ENCODE measurements around the gene ZNF444. TPM values are rescaled to one million over a fixed set of nuclear protein-coding genes. Genes with fewer than 3 reads are reported as not detected.
"Not testable (repeated sequence)": the region's sequence is repeated elsewhere in the genome, so short reads cannot be mapped to it uniquely, and the experiment has no call there.

ZNF444 gene
- total RNA-seq, 1 experiment from 2014 or later: 35.4 TPM

GRCh38 chr19:56175861-56176307 is 34.8 kb downstream of the ZNF444 start, which contains the start of gene GALP:
GALP (plus strand) TSS chr19:56176008; CDS start chr19:56177109, 1,101 bp downstream.
- not testable (repeated sequence) for DNase-seq (ENCODE audit: low read depth)

- not testable (repeated sequence) for DNase-seq (ENCODE audit: low read depth)
Measured at GRCh38 chr19:56176310-56176709, 35.2 kb downstream of the ZNF444 start.

GRCh38 chr19:56176881-56177280 is 35.8 kb downstream of the ZNF444 start:
- DNase-seq (ENCODE audit: low read depth): no peak

- no peak for DNase-seq (ENCODE audit: low read depth)
Measured at GRCh38 chr19:56177564-56178243, 36.6 kb downstream of the ZNF444 start.

- no peak for DNase-seq (ENCODE audit: low read depth)
Measured at GRCh38 chr19:56189785-56190184, 48.7 kb downstream of the ZNF444 start.

- no peak for DNase-seq (ENCODE audit: low read depth)
Measured at GRCh38 chr19:56191115-56191514, 50.0 kb downstream of the ZNF444 start.

- DNase-seq (ENCODE audit: low read depth): no peak
Measured at GRCh38 chr19:56191711-56192110, 50.6 kb downstream of the ZNF444 start.

GRCh38 chr19:56193981-56194640 is 53.0 kb downstream of the ZNF444 start:
- DNase-seq (ENCODE audit: low read depth): no peak

- DNase-seq (ENCODE audit: low read depth): not testable (repeated sequence)
Measured at GRCh38 chr19:56197646-56198045, 56.6 kb downstream of the ZNF444 start, which contains the start of gene ZSCAN5B. ZSCAN5B (minus strand) TSS chr19:56197783; CDS start chr19:56193052, 4,731 bp downstream.

GRCh38 chr19:56199687-56200086 is 58.6 kb downstream of the ZNF444 start:
- no peak for DNase-seq (ENCODE audit: low read depth)

GRCh38 chr19:56201973-56202372 is 60.9 kb downstream of the ZNF444 start, which contains the start of gene ZSCAN5C:
ZSCAN5C (plus strand) TSS chr19:56202273; CDS start chr19:56205914, 3,641 bp downstream.
- DNase-seq (ENCODE audit: low read depth): no peak

GRCh38 chr19:56207581-56207980 is 66.5 kb downstream of the ZNF444 start:
- not testable (repeated sequence) for DNase-seq (ENCODE audit: low read depth)

- DNase-seq (ENCODE audit: low read depth): no peak
Measured at GRCh38 chr19:56209091-56209490, 68.0 kb downstream of the ZNF444 start.

GRCh38 chr19:56210036-56210435 is 68.9 kb downstream of the ZNF444 start:
- not testable (repeated sequence) for DNase-seq (ENCODE audit: low read depth)

Other genes starting within 250 kb of the ZNF444 start
- gene NLRP13, start 209.0 kb upstream of the ZNF444 start, total RNA-seq (2014; rRNA removed): not detected in 2 replicates
- not detected in 2 replicates for gene NLRP8, start 193.5 kb upstream of the ZNF444 start, total RNA-seq (2014; rRNA removed)
- gene NLRP5, start 154.5 kb upstream of the ZNF444 start, total RNA-seq (2014; rRNA removed): not detected in 2 replicates
- 25.8 and 26.9 TPM in 2 replicates for gene ZNF787, start 20.0 kb upstream of the ZNF444 start, total RNA-seq (2014; rRNA removed)
- not detected in 2 replicates for gene GALP, start 34.7 kb downstream of the ZNF444 start, total RNA-seq (2014; rRNA removed)
- not detected in 2 replicates for gene ZSCAN5B, start 56.5 kb downstream of the ZNF444 start, total RNA-seq (2014; rRNA removed)
- gene ZSCAN5C, start 61.0 kb downstream of the ZNF444 start, total RNA-seq (2014; rRNA removed): not detected in 2 replicates
- not detected in 2 replicates for gene EDDM13, start 131.5 kb downstream of the ZNF444 start, total RNA-seq (2014; rRNA removed)
- gene ZSCAN5A, start 173.6 kb downstream of the ZNF444 start, total RNA-seq (2014; rRNA removed): 2.9 and 4.6 TPM in 2 replicates

All from LHCN-M2 (cell line).